Neural progenitor cell (in vitro differentiated cells): Measurements from ENCODE around the gene IPO13.

ENCODE experiments used
- EZH2 ChIP-seq: fragments of 200-600 bp; sonication (generic); IDR thresholded peaks from 2 replicates; pipeline ENCODE4 v1.6.1; 2017; ENCODE audit warnings: antibody characterized with exemption, mild to moderate bottlenecking, moderate library complexity
- TF ChIP-seq, protein P1 (sequence below): fragments of 200-600 bp; sonication (generic); IDR thresholded peaks from 2 replicates; pipeline ENCODE4 v1.5.1; 2017; ENCODE audit warnings: antibody characterized with exemption, mild to moderate bottlenecking

DNA sequence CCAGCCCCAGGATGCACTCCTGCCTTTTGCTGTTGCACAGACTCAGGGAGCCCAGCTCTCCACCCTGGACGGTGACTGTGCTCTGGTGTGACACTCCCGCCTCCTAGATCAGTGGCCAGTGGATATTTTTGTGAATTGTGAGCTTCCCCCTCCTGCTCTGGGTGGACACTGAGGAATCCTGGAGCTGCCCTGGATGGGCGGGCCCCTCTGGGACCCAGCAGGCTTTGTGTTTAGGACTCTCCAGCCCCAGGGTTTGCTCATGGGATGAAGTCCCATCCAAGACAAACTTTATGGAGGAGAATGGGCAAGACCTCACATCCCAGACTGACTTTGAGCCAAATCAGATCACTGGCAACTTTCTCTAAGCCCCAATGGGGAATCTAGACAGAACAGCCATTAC, 68.5 kb downstream of the IPO13 start:
- TF ChIP-seq, protein P1, sequence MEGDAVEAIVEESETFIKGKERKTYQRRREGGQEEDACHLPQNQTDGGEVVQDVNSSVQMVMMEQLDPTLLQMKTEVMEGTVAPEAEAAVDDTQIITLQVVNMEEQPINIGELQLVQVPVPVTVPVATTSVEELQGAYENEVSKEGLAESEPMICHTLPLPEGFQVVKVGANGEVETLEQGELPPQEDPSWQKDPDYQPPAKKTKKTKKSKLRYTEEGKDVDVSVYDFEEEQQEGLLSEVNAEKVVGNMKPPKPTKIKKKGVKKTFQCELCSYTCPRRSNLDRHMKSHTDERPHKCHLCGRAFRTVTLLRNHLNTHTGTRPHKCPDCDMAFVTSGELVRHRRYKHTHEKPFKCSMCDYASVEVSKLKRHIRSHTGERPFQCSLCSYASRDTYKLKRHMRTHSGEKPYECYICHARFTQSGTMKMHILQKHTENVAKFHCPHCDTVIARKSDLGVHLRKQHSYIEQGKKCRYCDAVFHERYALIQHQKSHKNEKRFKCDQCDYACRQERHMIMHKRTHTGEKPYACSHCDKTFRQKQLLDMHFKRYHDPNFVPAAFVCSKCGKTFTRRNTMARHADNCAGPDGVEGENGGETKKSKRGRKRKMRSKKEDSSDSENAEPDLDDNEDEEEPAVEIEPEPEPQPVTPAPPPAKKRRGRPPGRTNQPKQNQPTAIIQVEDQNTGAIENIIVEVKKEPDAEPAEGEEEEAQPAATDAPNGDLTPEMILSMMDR, result no peak
- no peak for TF ChIP-seq EZH2
